ENCODE data around the gene NDUFV2. TPM values are rescaled to one million over a fixed set of nuclear protein-coding genes. Genes with fewer than 3 reads are reported as not detected.

Gene NDUFV2
- total RNA-seq, 2 donors from 2014 or later: 40.5 to 42.5 TPM

- intact Hi-C loops (cut with DNase I): no loop called here
Observed at GRCh38 chr18:9137168-9138066, 34.9 kb downstream of the NDUFV2 start.

DNA sequence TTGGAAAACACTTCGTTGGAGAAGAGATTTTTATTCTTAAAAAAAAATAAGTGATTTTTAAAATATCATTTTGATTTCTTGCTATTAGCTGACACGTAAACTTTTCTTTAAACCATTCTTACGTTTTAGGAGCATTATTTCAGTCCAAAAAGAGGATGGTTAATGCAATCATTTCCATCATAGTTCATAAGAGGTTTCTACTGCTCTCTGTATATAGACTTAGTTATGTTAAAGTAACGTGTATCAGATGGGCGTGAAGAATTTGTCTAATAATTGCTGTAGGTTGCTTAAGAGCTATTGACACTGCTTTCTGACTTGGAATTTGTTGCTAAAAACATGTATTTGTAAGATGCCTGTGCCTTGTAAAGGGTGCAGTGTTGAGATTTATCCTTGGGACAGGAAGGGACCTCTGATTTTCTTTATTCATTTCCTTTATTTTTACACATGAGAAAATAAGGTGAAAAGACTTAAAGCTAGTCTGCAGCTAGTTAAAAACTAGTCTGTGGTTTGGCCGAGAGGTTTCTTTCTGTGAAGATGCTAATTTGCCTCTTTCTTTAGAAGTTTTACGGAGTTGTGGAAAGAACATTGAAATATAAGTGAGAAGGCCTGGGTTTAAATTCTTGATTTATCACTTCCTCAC is 37.0 kb downstream of the NDUFV2 start:
- intact Hi-C loops (cut with DNase I): no loop called here
- Histone ChIP-seq H3K27me3 (no peaks in the 10 kb centered on the region), H3K4me1 (peaks cover 56% of the 10 kb centered on the region), H3K4me3 (peak overlapping the region in 1 of 2 donors; percentile 25), H3K36me3 (replicated peaks in 1 of 2; ENCODE audit: insufficient read depth in 1 of 2, low read depth in 2 of 2) (no peaks in the 10 kb centered on the region), H3K9me3 (no peaks in the 10 kb centered on the region), H3K27ac (peak overlapping the region in 2 of 4 donors; percentile 98 to 99)
- DNase-seq: no peak
- 32 to 33% methylated on average over 7 of the region's 7 CpGs for WGBS, 2 donors
- ATAC-seq: no peak
- TF ChIP-seq CTCF (IDR thresholded peaks at IDR 0.05) (no peak), POLR2A (IDR thresholded peaks at IDR 0.05) (no peak)

More at GRCh38 chr18:9137168-9138066, 34.9 kb downstream of the NDUFV2 start:
- H3K4me3 ChIP-seq: peak overlapping the region; percentile 49 to 55
- peak; percentile 67 to 73 (median 70) for DNase-seq
- 0 to 1% methylated on average over 12 to 80 of the region's 95 CpGs for WGBS, 2 donors
- peaks cover 60% of the 10 kb centered on the region for H3K4me1 ChIP-seq
- H3K27ac ChIP-seq: peak overlapping the region; percentile 98 to 99 (median 98)
- no peaks in the 10 kb centered on the region for H3K9me3 ChIP-seq
- H3K36me3 ChIP-seq (replicated peaks in 1 of 2; ENCODE audit: insufficient read depth in 1 of 2, low read depth in 2 of 2): no peaks in the 10 kb centered on the region
- no peaks in the 10 kb centered on the region for H3K27me3 ChIP-seq
- peak; percentile 65 for ATAC-seq
- peak in 2 of 3 donors; percentile 57 to 68 for TF ChIP-seq POLR2A (IDR thresholded peaks at IDR 0.05)
- TF ChIP-seq CTCF (IDR thresholded peaks at IDR 0.05): peak in 1 of 7 experiments; percentile 3

DNA sequence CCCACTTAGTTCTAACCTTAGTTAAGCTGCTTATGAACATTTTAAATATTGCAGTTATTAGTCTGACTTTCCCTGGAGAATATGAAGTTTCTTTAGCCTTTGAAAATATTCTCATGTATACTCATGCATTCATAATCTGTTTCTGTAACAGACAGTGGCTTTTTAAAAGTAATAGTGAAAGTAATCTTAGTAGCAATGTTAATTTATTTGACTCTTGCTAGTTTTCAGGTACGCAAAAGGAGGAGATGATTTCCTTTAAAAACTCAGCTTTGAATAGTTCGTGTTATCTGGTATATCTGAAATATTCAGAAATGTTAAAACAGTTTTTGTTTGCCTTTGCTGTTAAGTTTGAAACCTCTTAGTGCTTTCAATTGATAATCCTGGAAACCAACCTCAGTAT is 37.9 kb downstream of the NDUFV2 start:
- H3K27ac ChIP-seq: no peak overlapping the region

DNA sequence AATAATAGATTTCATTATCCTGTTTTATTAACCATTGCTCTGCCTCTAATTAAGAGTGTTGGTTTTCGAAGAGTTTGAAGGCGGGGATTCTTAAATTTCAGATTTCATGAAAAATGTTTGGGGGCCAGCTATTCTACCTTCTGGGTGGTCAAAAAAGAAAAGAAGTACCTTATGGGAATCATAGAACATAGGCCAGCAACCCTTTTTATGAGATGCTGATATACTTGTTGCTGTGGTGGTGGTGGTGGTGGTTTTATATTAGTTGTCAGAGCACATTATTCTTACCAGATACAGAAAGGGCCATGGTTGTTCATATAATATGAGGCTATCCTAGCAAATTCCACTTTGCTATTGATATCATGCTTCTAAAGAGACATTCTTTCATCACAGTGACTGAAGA is 38.5 kb downstream of the NDUFV2 start:
- no peak overlapping the region for H3K4me3 ChIP-seq
- H3K9me3 ChIP-seq: no peaks in the 10 kb centered on the region
- H3K27ac ChIP-seq: no peak overlapping the region
- H3K4me1 ChIP-seq: peaks cover 51% of the 10 kb centered on the region
- DNase-seq (no peak), ATAC-seq (no peak)
- TF ChIP-seq POLR2A (IDR thresholded peaks at IDR 0.05) (no peak), CTCF (IDR thresholded peaks at IDR 0.05) (no peak)
- no peaks in the 10 kb centered on the region for H3K27me3 ChIP-seq
- no peaks in the 10 kb centered on the region for H3K36me3 ChIP-seq (replicated peaks in 1 of 2; ENCODE audit: insufficient read depth in 1 of 2, low read depth in 2 of 2)
- 90 to 93% methylated on average over 2 of the region's 2 CpGs for WGBS, 2 donors
- intact Hi-C loops (cut with DNase I): no loop called here

More for the DNA sequence above, 37.9 kb downstream of the NDUFV2 start:
- intact Hi-C loops (cut with DNase I): no loop called here
- no peaks in the 10 kb centered on the region for H3K27me3 ChIP-seq
- 13 to 27% methylated on average over 2 of the region's 2 CpGs for WGBS, 2 donors
- no peak for DNase-seq
- no peaks in the 10 kb centered on the region for H3K36me3 ChIP-seq (replicated peaks in 1 of 2; ENCODE audit: insufficient read depth in 1 of 2, low read depth in 2 of 2)
- no peak overlapping the region for H3K4me3 ChIP-seq
- no peaks in the 10 kb centered on the region for H3K9me3 ChIP-seq
- H3K4me1 ChIP-seq: peaks cover 52% of the 10 kb centered on the region
- ATAC-seq: no peak
- TF ChIP-seq POLR2A (IDR thresholded peaks at IDR 0.05) (no peak), CTCF (IDR thresholded peaks at IDR 0.05) (no peak)
